Fibroblast of skin of right biceps (primary cell): Measurements from ENCODE around the gene DENND4C.
"Not testable (repeated sequence)": the region's sequence is repeated elsewhere in the genome, so short reads cannot be mapped to it uniquely, and the experiment has no call there.

Experiments used
- DNase-seq: peaks from one replicate; pipeline ENCODE4 v3.0.0-alpha.2; 2013

DENND4C gene

DNA sequence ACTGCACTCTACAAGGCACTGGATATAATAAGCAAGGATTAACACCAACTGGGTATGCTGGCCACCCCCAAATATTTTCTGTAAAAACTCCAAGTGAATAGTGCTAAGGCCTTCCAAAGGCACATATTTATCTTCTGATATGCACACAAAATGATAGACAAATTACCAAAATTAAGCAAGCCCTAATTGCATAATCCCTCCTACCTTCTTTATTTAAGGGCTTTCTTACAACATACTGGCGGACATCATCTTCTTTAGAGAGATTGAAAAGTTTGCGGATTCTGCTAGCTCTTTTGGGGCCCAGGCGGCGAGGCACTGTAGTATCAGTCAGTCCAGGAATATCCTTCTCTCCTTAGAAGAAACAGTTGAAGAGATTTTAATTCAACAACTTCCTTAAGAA lies 147.7 kb downstream of the DENND4C start:
- no peak for DNase-seq

GRCh38 chr9:19378647-19379046 lies 148.2 kb downstream of the DENND4C start:
- DNase-seq, result no peak

- no peak for DNase-seq
Measured at GRCh38 chr9:19379283-19379682, 148.8 kb downstream of the DENND4C start.

DNA sequence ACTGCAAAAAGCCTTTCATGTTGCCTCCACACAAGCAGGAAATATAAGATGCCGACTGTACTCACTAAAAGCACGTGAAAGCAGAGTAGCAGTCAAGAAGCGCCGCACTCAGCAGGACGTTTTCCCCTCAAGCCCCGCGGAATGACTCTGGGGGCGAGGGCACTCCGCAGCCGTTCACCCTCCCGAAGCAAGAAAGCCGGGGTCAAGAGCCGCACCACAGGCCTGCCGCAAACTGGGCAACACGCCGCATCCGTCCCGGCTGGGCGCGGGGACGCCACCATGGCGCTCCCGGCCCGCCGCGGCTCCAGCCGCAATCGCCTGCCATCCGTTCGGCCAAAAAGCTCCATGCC lies 149.2 kb downstream of the DENND4C start:
- no peak for DNase-seq

DNA sequence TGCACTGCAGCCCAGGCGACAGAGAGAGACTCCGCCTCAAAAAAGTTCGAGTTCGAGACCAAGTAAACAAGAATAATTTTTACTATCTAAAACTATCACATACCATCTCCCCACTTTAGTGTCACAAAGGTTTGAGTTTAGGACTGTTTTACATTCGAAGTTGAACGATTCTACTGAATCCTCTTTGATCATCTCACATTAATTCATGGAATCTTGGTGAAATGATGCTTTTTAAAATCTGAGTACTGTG lies 150.3 kb downstream of the DENND4C start:
- DNase-seq, result no peak

DNA sequence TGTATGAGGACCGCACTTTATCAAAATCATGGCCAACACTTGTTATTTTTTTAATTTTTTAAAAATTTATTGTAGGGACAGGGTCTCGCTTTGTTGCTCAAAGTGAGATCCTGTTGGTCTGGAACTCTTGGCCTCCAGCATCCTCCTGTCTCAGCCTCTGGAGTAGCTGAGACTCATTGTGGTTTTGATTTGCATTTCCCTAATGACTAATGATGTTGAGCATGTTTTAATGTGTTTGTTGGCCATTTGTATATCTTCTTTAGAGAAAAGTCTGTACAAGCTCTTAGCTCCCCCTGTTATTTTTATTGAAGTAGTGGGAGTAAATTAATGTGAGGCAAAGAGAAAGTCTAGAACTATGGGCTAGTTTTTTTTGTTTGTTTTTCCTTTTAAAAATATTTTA lies 151.2 kb downstream of the DENND4C start:
- no peak for DNase-seq

- DNase-seq, result not testable (repeated sequence)
Measured at GRCh38 chr9:19385212-19385611, 154.7 kb downstream of the DENND4C start.

DNA sequence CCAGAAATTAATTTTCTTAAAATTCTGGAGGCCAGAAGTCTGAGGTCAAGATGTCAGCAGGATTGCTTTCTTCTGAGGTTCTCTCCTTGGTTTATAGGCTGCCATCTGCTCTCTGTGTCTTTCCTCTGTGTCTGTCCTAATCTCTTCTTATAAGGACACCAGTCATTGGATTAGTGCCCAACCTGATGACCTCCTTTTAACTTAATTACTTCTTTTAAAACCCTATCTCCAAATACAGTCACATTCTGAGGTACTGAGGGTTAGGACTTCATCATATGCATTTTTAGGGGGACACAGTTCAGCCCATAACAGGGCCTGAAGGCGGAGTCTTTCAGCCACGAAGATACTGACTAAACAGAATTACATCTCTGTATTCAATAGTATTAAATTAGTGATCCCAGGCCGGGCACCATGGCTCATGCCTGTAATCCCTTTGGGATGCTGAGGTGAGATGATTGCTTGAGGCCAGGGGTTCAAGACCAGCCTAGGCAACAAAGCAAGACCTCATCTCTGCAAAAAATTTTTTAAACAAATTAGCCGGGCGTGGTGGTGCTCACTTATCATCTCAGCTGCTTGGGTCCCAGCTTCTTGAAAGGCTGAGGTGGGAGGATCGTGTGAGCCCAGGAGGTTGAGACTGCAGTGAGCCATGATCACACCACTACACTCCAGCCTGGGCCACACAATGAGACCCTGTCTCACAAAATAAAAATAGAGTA lies 155.5 kb downstream of the DENND4C start:
- DNase-seq, result no peak

DNA sequence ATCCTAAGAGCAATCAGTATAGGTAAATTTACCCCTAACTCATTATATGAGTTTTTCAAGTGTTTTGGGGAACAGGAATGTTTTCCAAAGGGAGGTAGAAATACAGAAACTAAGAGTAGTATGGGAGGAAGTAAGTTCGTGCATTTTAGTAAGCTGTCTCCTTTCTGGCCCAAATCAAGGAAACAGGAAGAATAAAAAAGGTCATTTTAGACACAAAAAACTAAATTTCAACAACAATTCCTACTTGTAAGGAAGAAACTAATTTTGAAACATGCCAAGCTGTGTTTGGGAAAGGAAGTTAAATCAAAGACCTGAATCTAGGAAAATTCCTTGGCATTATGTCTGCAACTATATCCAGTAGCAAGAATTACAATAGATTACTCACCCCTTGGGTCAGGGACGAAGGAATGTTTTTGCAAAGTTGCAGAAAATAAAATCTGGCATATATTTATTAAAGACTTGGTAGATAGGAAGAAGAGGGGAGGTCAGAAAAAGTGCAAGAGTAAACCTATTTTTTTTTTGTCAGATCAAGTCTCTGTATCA lies 156.1 kb downstream of the DENND4C start:
- peak; percentile 17 for DNase-seq

DNA sequence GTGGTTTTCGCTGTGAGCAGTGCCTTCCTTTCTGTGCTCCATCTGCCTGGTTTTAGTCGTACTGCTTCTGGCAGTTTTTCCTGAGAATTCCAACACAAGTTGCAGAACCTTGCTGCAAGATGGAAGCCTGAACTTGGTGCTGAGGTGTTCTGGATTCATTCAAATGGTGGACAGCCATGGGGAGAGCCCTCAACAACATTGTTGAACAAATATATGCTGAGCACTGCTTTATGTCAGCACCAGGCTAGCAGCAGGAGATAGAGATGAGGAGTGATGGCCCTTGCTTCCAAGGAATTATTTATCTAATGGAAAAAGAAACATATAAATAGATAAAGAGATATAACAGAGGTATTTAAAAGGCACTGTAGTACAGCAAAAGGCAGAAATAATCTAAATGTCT lies 156.8 kb downstream of the DENND4C start:
- DNase-seq, result no peak

DNA sequence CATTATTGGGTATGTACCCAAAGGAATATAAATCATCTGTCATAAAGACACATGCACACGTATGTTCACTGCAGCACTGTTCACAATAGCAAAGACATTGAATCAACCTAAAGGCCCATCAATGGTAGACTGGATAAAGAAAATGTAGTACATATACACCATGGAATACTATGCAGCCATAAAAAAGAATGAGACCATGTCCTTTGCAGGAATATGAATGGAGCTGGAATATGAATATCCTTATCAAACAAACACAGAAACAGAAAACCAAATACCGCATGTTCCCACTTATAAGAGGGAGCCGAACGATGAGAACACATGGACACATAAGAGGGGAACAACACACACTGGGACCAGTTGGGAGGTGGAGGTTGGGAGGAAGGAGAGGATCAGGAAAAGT lies 159.0 kb downstream of the DENND4C start:
- DNase-seq, result not testable (repeated sequence)

DNA sequence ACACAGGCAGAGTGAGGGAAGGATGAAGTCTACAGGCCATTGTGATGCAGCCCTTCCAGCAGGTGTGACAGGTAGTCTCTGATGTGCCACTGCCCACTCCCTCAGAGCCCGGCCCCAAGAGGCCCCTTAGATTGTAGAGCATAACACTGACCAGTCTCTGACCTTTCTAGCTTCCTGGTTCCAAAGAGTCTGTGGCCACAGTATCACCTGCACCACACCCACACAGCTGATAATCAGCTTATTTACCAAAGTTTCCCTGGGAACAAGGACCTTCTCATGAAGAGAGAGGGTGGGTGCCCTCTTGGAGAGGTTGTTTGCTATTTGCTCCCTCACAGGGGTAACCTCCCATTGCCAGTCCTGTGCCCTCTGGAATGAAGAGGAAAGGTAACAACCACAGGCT lies 167.4 kb downstream of the DENND4C start:
- no peak for DNase-seq

- not testable (repeated sequence) for DNase-seq
Measured at GRCh38 chr9:19403231-19403630, 172.7 kb downstream of the DENND4C start.

DNA sequence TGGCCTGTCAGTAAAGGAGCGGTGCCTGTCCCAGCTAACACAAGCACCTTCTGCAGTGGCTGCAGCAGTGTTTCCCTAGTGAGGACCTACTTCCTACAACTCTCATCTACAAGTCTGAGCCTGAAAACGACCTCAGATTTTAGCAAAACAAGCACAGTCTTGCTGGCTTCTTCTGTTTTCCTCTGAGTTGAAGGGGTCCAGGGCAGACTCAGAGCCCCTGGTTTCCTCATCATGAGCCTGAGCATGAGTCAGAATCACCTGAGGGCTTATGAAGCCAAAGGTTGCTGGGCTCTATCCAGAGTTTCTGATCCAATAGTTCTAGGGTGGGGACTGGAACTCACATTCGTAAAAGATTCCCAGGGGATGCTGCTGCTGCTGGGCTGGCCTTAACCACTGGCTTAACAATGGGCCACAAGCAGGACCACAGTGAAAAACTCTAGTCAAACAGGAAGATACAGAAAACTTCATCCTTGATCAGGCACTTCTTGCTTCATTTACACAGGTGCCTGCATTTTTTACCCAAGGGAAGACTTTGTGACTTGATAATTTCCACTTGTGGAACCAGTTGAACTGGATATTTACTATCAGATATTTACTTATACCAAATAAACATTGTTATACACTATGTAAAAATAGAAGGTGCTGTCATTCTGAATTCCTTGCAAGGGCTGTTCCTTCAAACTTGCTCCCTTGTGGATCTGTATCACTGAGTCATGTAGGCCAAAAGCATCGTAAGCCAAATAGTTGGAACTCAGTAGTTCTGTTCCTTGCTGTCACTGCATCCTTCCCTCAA lies 174.0 kb downstream of the DENND4C start:
- DNase-seq, result no peak

GRCh38 chr9:19405771-19406170 lies 175.3 kb downstream of the DENND4C start:
- no peak for DNase-seq

DNA sequence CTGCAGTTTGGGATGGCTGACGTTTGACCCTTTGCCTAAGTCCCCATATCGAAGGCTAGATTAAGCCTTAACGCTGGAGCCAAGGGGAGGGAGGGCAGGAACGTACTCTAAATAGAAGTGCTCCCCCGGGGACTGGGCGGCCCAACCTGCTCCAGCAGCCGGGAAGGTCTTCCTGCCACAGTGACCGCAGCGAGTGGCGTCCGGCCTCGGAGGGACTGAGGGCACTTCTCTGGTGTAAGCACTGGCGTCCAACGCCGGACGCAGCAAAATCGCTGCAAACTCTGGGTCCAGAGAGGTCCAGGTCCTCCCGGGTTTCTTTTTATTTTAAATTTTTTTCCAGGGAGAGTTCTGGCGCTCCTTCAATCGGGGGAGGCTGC lies 177.8 kb downstream of the DENND4C start:
- DNase-seq, result no peak

GRCh38 chr9:19408693-19409400 lies 178.4 kb downstream of the DENND4C start, which contains the start of gene ACER2:
Gene ACER2, plus strand, starts transcription at chr9:19409009. Its CDS starts 76 bp downstream, at chr9:19409085.
- DNase-seq, result peak; percentile 89

DNA sequence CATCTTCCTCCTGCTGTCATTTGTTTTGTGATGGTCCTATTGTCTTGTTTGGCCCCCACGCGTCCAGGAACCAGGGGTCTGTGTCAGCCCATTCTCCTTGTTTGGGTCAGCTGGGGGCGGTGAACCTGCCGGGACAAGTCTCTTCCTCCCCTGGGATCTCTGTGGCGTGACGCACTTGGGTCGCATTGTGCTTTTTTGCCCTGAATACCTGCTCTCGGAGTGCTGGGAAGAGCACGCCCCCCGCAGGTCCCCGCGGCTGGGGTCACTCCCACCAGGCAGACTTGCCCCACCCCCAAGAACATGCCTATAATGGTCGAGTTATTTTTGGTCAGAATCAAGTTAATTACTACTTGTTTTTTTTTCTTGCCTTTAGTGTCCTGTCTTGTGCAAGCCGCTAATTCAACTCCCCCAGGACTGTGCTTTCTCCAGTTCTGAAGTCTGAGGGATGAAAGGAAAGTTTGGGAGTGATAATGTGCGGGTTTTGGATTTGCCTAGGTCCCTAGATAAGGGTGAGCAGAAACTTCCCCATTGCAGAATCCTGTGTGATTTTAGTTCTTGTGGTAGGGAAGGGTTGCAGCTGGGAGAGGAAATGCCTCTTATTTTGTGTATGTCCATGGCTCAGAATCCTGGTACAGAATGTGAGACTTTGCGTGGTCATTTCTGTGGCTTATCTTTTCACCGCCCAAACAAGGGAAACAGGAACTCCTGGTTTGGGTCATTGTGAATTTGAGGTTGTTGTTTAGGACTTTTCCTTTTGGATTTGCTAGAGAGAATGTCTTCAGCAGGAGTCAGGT lies 179.1 kb downstream of the DENND4C start:
- DNase-seq, result no peak

GRCh38 chr9:19410195-19410503 lies 179.7 kb downstream of the DENND4C start:
- no peak for DNase-seq

- DNase-seq, result no peak
Measured at GRCh38 chr9:19410594-19410993, 180.1 kb downstream of the DENND4C start.

- DNase-seq, result no peak
Measured at GRCh38 chr9:19411316-19411715, 180.8 kb downstream of the DENND4C start.

DNA sequence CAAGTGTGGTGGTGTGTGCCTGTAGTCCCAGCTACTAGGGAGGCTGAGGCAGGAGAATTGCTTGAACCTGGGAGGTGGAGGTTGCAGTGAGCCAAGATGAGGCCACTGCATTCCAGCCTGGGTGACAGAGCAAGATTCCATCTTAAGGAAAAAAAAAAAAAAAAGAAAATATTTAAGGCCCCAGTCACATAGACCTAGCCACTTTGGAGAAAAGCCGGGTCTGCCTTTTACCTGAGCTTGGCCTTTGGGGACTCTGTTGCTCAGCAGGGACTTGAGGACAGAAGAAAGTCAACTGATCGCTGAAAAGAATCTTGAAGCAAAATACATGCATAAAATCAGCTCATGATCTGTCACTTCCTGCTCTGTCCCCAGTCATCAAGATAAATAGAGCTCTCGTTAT lies 183.0 kb downstream of the DENND4C start:
- DNase-seq, result not testable (repeated sequence)

DNA sequence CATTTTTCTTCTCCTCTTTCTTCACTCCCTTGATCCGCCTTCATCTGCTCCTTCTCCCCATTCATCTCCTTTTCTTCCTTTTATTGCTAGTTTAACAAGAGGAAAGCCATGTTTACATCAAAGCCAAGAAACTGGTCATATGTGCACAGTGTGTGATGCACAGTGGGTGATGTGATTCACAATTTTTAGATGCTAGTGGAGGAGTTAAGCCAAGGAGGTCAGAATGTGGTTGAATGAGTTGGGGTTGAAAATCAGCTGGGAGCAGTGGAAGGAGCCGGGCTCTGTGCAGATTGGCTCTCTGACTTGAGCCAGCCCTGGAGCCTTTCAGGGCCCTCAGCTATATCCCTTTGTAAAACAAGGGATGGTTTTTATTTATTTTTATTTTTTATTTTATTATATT lies 185.7 kb downstream of the DENND4C start:
- DNase-seq, result no peak
